Psoas muscle (tissue), 8 donors: ENCODE data around the gene SCYL2. TPM values are rescaled to one million over a fixed set of nuclear protein-coding genes. Genes with fewer than 3 reads are reported as not detected.

Source experiments
- ATAC-seq, 4 donors: fragments of 200-7000 bp; cut with Tn5 transposase; one replicate each; pipeline ENCODE4 v1.9.1; 2020; ENCODE audit warnings: moderate library complexity in 3 of 4, mild to moderate bottlenecking in 2 of 4
- DNase-seq, 2 donors: peaks; one replicate each; pipeline ENCODE4 v3.0.0-alpha.2; 2020
- H3K27ac ChIP-seq: fragments of 200-600 bp; one replicate; pipeline ENCODE4 v1.8.0; 2022
- H3K27me3 ChIP-seq, 3 donors: fragments of 200-600 bp in 1 of 3; one replicate each; pipeline versions ENCODE4 v1.6.1 to v1.8.0; 2013 to 2022; ENCODE audit warnings: low read length in 2 of 3, mild to moderate bottlenecking in 2 of 3, moderate library complexity in 1 of 3; ENCODE audit not compliant: insufficient read depth in 3 of 3
- H3K36me3 ChIP-seq, 2 donors: fragments of 200-600 bp in 1 of 2; one replicate each; pipeline versions ENCODE4 v1.6.1 to v1.8.0; 2013 to 2022; ENCODE audit warnings: low read depth in 1 of 2, mild to moderate bottlenecking in 1 of 2, moderate library complexity in 1 of 2; ENCODE audit not compliant: insufficient read depth in 1 of 2
- H3K4me1 ChIP-seq: fragments of 200-600 bp; one replicate; pipeline ENCODE4 v1.8.0; 2022
- H3K4me3 ChIP-seq: fragments of 200-600 bp; one replicate; pipeline ENCODE4 v1.8.0; 2022; ENCODE audit warnings: mild to moderate bottlenecking
- H3K9me3 ChIP-seq: fragments of 200-600 bp; one replicate; pipeline ENCODE4 v1.8.0; 2022
- WGBS, 3 donors: extraction: QIAGEN DNeasy Blood & Tissue Kit; methylation state at CpG; one replicate each; pipeline versions ENCODE4 v1.1.6 to v1.1.7; 2013; 5-methylcytosine and 5-hydroxymethylcytosine counted together
- intact Hi-C, 2 donors: fragments of 100-400 bp; cut with DNase I; formaldehyde crosslinking; loops; one replicate each; pipeline versions ENCODE4 v1.11.0 to v1.14.2; 2022
- polyA plus RNA-seq, 3 donors: library from polyadenylated mRNA; stranded (reverse); fragments of 200-250 nt; gene quantifications; one replicate each; pipeline ENCODE4 v1.2.3, GENCODE V29; 2013
- total RNA-seq, 4 donors: library from RNA; stranded (reverse); fragmentation: NEBNext Ultra II Directional in 2 of 4; extraction: Animal tissue kit (Norgen Biotek cat#: 25700) in 2 of 4; gene quantifications; one replicate each; pipeline versions ENCODE4 v1.2.1 to v1.2.4, GENCODE V29; 2021 to 2023
- TF ChIP-seq, protein P1 (sequence below): fragments of 200-600 bp; IDR thresholded peaks from one replicate; pipeline ENCODE4 v1.8.0; 2022; ENCODE audit warnings: antibody characterized with exemption
- donor health status: healthy with polysubstance abuse.
- donor health status: DM: no; HTN: no; CAD: no; lungs with moderate emphysema.
- donor health status: Bipolar disorder and iron deficiency.
- donor health status: healthy.
- donor health status: DM: yes; HTN: yes; CAD: no.
- donor health status: DM: no; HTN: no; CAD: no.
- donor health status: DM: no; HTN: no; CAD: no.
- donor health status: DM: yes; HTN: yes; CAD: no.

Gene SCYL2
- total and polyA plus RNA-seq, 7 donors, result 9.7 to 29.0 (median 23.3) TPM

DNA sequence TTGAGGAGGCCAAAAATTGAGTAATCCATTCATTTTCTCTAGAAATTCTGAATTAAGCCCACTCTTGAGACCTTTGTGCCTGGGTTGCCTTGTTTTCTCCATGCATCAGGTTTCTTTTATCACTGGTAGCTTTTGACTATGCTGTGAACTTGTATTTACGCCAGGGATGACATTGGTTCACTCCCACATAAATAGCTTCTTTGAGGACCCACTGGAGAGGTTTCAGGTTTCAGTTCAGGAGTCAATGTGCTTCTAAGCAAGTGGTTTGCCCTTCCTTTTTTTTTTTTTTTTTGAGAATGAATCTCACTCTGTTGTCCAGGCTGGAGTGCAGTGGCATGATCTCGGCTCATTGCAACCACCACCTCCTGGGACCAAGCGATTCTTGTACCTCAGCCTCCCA lies 79.7 kb downstream of the SCYL2 start:
- Histone ChIP-seq H3K4me1 (no peaks in the 10 kb centered on the region), H3K27me3 (no peaks in the 10 kb centered on the region), H3K9me3 (no peaks in the 10 kb centered on the region), H3K27ac (no peak overlapping the region), H3K36me3 (peaks cover 0 to 7% of the 10 kb centered on the region in 2 donors), H3K4me3 (no peak overlapping the region)
- WGBS, 3 donors, result 64 to 81% (median 74%) methylated on average over 3 of the region's 3 CpGs
- TF ChIP-seq, protein P1, sequence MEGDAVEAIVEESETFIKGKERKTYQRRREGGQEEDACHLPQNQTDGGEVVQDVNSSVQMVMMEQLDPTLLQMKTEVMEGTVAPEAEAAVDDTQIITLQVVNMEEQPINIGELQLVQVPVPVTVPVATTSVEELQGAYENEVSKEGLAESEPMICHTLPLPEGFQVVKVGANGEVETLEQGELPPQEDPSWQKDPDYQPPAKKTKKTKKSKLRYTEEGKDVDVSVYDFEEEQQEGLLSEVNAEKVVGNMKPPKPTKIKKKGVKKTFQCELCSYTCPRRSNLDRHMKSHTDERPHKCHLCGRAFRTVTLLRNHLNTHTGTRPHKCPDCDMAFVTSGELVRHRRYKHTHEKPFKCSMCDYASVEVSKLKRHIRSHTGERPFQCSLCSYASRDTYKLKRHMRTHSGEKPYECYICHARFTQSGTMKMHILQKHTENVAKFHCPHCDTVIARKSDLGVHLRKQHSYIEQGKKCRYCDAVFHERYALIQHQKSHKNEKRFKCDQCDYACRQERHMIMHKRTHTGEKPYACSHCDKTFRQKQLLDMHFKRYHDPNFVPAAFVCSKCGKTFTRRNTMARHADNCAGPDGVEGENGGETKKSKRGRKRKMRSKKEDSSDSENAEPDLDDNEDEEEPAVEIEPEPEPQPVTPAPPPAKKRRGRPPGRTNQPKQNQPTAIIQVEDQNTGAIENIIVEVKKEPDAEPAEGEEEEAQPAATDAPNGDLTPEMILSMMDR, result no peak
- intact Hi-C loops, result loop anchor here in 1 of 2 donors (5.0 kb wide), 1 partner anchor 206 kb away; no protein-coding TSS in a partner anchor
- no peak for ATAC-seq
- DNase-seq, result no peak

DNA sequence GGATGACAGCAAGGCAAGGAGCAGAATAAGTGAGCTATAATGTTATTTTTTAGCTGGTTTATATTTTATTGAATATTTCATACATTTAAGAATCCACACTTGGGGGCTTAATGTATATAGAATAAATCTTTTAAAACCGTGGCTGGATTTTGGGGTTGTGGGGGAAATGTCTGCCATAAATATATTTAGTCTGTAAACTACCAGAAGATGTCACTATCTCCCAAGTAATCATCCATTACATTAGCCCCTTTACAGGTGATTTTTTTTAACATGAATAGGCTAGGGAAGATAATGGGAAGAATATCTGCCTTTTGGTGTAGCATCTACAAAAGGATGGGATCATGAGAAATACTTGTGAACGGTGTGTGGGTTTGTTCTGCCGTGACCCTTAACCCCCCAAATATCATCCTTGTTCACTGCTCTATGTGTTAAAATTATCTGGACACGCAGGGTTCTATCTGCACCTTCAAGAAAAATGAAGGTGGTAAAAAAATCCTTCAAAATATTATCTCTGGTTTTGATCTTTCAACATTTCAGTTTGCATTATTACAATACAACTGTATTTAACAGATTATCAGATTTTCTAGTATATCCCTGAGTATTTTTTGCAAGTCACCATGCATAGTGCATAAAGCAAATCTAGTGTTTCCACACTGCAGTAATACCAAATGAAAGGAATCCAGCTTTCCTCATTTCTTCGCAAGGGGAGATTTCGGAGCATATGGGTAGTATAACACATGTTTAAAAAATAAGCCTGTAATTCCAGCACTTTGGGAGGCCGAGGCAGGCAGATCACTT lies 81.9 kb downstream of the SCYL2 start:
- intact Hi-C loops, result loop anchor here in 1 of 2 donors (5.0 kb wide), 1 partner anchor 203 kb away; no protein-coding TSS in a partner anchor
- TF ChIP-seq, protein P1, result peak; percentile 38
- Histone ChIP-seq H3K36me3 (no peaks in the 10 kb centered on the region), H3K4me3 (no peak overlapping the region), H3K4me1 (no peaks in the 10 kb centered on the region), H3K9me3 (no peaks in the 10 kb centered on the region), H3K27ac (no peak overlapping the region), H3K27me3 (no peaks in the 10 kb centered on the region)
- 71 to 77% (median 72%) methylated on average over 7 of the region's 7 CpGs for WGBS, 3 donors
- DNase-seq (no peak), ATAC-seq (no peak)

DNA sequence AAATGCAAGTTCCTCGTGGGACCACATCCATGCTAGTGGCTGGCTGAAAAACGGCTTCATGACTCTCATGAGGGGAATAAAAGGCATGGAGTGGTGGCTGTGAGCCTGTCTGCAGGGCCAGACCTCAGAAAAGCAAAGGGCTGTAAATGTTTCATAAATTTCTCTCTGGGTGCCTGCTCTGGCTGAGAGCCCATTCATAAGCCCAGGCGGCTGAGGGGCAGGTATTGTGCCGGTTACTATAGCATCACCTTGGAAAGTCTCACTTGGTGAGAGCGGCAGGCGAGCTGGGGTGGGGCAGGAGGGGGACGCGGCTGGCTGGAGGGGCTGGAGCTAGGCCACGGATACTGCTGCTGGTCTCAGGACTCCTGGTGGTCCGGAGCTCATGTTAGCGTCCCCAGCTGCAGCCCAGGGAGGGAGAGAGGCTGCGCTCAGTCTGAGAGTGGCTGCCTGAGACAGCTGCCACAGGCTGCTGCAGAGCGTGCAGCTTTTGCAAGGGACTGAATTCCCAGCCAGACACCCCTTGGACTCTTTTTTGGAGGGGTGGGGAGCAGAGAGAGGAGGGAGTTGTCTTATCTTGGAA lies 89.8 kb downstream of the SCYL2 start, which contains the start of gene SLC17A8:
Gene SLC17A8, plus strand, starts transcription at position 431 of the 580 bp plus-strand sequence. CDS start 318 bp downstream, outside the sequence.
- intact Hi-C loops, result loop anchor here in 1 of 2 donors (10.0 kb wide), 1 partner anchor 378 kb away; no protein-coding TSS in a partner anchor
- no peak for DNase-seq
- no peaks in the 10 kb centered on the region for H3K9me3 ChIP-seq
- 11 to 18% (median 16%) methylated on average over 11 to 13 of the region's 13 CpGs for WGBS, 3 donors
- no peaks in the 10 kb centered on the region for H3K4me1 ChIP-seq
- H3K4me3 ChIP-seq, result no peak within 1 kb of the TSS
- TF ChIP-seq, protein P1, result no peak
- no peak within 1 kb of the TSS for H3K27ac ChIP-seq
- no peak for ATAC-seq
- peaks cover 0 to 6% (median 2%) of the 10 kb centered on the region in 3 donors for H3K27me3 ChIP-seq
- H3K36me3 ChIP-seq, result no peaks in the 10 kb centered on the region

DNA sequence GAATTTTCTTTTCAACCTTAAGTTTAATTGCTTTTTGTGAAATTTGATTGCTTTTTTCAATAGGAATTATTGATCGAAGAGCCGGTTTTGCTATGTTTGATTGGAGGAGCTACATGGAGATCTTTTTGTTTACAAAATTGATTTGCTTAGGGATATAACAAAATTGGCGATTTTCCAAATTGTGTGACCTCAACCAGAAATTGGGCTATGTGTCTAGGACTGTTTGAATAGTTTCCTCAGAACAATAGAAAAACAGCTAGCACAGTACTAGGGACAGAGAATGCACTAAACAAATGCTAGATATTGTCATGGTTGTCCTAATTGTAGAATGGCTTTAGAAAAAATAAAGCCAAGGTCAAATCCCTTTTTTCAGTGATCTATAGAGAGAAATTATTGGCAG lies 92.3 kb downstream of the SCYL2 start:
- intact Hi-C loops, result loop anchor here in 1 of 2 donors (10.0 kb wide), 1 partner anchor 376 kb away; no protein-coding TSS in a partner anchor
- Histone ChIP-seq H3K4me3 (no peak overlapping the region), H3K27ac (no peak overlapping the region), H3K36me3 (no peaks in the 10 kb centered on the region), H3K27me3 (peaks cover 0 to 6% (median 2%) of the 10 kb centered on the region in 3 donors), H3K4me1 (no peaks in the 10 kb centered on the region), H3K9me3 (no peaks in the 10 kb centered on the region)
- ATAC-seq (no peak), DNase-seq (no peak)
- TF ChIP-seq, protein P1, result no peak
- 49 to 61% (median 52%) methylated on average over 3 of the region's 3 CpGs for WGBS, 3 donors
